H1 (cell line): ENCODE data around the gene NRXN3.

Source experiments
- BRCA1 ChIP-seq: IDR thresholded peaks from 2 replicates; pipeline ENCODE4 v1.6.1; 2012; ENCODE audit warnings: low read depth, low read length, improper control_type of control experiment
- CEBPB ChIP-seq: IDR thresholded peaks from 2 replicates; pipeline ENCODE4 v1.6.1; 2012; ENCODE audit warnings: low read depth, low read length
- CTCF ChIP-seq, 3 experiments: IDR thresholded peaks; 1 replicate in 2 of 3; 2 replicates in 1 of 3; pipeline versions ENCODE4 v1.5.1 to v1.6.1; 2011; ENCODE audit warnings: low read length in 3 of 3, mild to moderate bottlenecking in 3 of 3, inconsistent platforms in 2 of 3, low read depth in 1 of 3, moderate library complexity in 1 of 3; ENCODE audit not compliant: insufficient read depth in 1 of 3; ENCODE audit errors: control extremely low read depth in 1 of 3
- EZH2 ChIP-seq: fragments of 200-600 bp; sonication (generic); IDR thresholded peaks from 2 replicates; pipeline ENCODE4 v1.7.1; 2012; ENCODE audit warnings: low read depth, mild to moderate bottlenecking, moderate library complexity, low read length, inconsistent platforms; ENCODE audit not compliant: severe bottlenecking
- GABPA ChIP-seq: IDR thresholded peaks from 2 replicates; pipeline ENCODE4 v1.6.1; 2011; ENCODE audit warnings: mild to moderate bottlenecking, low read length, moderate library complexity, borderline replicate concordance; ENCODE audit not compliant: insufficient read depth
- GTF2F1 ChIP-seq: IDR thresholded peaks from 2 replicates; pipeline ENCODE4 v1.6.1; 2012; ENCODE audit warnings: low read depth, low read length, improper control_type of control experiment, borderline replicate concordance
- JUN ChIP-seq: IDR thresholded peaks from 2 replicates; pipeline ENCODE4 v1.6.1; 2011; ENCODE audit warnings: low read depth, mild to moderate bottlenecking, improper control_type of control experiment, low read length
- POLR2A ChIP-seq, 2 experiments: IDR thresholded peaks; 1 replicate in 1 of 2; 2 replicates in 1 of 2; pipeline ENCODE4 v1.6.1; 2011; ENCODE audit warnings: low read depth in 2 of 2, low read length in 2 of 2, mild to moderate bottlenecking in 2 of 2; ENCODE audit errors: control extremely low read depth in 1 of 2
- RAD21 ChIP-seq, 2 experiments: IDR thresholded peaks in 1 of 2; conservative IDR thresholded peaks in 1 of 2; 2 replicates each; pipeline ENCODE4 v1.6.1; 2011; ENCODE audit warnings: low read depth in 2 of 2, low read length in 2 of 2, improper control_type of control experiment in 1 of 2, inconsistent platforms in 1 of 2, mild to moderate bottlenecking in 1 of 2, moderate library complexity in 1 of 2
- RXRA ChIP-seq: IDR thresholded peaks from 2 replicates; pipeline ENCODE4 v1.6.1; 2011; ENCODE audit warnings: low read depth, mild to moderate bottlenecking, low read length, moderate library complexity; ENCODE audit not compliant: insufficient read depth
- SP1 ChIP-seq: IDR thresholded peaks from 2 replicates; pipeline ENCODE4 v1.6.1; 2011; ENCODE audit warnings: low read depth, low read length
- YY1 ChIP-seq: IDR thresholded peaks from 2 replicates; pipeline ENCODE4 v1.6.1; 2011; ENCODE audit warnings: low read depth, mild to moderate bottlenecking, low read length
- TF ChIP-seq, protein P1 (sequence below): IDR thresholded peaks from 2 replicates; pipeline ENCODE4 v1.6.1; 2011; ENCODE audit warnings: low read length, improper control_type of control experiment

DNA sequence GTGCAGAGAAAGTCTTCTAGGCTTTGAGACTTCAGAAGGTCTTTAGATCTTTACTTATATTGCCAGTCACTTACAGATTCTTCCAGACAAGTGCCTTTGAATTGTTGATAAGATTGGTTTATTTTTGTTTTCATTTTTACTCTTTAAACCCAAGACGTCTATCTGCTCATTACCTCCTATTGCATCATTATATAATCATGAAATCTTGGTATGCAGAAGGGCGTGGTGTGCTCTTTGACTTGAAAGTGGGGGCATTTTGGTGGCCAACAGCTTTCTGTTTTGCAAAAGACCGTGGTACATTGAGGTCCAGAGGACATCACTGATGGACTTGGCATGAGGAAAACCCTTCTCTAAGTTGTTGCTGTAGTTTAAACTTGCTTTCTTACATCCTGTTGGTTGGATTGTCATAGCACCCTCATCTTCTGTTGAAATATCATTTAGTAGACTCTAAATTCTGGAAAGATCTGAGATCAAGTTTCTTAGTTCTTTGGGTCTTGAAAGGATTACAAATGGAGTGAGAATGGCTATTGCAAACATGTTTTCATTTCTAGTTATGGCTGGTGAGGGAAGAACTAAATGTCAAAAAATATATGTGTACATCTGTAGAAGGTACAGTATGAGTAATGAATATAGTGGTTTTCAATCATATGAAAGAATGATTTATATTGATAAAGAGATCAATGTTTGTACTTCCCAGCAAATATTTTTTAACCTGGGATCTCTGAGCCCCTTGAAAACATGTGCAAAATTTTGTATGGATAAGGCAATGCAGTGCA, 441.8 kb downstream of the NRXN3 start:
- TF ChIP-seq, protein P1, sequence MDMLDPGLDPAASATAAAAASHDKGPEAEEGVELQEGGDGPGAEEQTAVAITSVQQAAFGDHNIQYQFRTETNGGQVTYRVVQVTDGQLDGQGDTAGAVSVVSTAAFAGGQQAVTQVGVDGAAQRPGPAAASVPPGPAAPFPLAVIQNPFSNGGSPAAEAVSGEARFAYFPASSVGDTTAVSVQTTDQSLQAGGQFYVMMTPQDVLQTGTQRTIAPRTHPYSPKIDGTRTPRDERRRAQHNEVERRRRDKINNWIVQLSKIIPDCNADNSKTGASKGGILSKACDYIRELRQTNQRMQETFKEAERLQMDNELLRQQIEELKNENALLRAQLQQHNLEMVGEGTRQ: no peak
- no peak for TF ChIP-seq EZH2
- TF ChIP-seq CTCF (IDR thresholded peaks at IDR 0.05; ENCODE audit: control extremely low read depth in 1 of 3, insufficient read depth in 1 of 3, low read depth in 1 of 3, low read length in 3 of 3): no peak
- no peak for TF ChIP-seq YY1
- no peak for TF ChIP-seq GABPA
- TF ChIP-seq CEBPB: no peak
- TF ChIP-seq GTF2F1: no peak
- no peak for TF ChIP-seq JUN
- no peak for TF ChIP-seq BRCA1
- TF ChIP-seq SP1: no peak
- TF ChIP-seq POLR2A (IDR thresholded peaks at IDR 0.05; ENCODE audit: control extremely low read depth in 1 of 2, low read depth in 2 of 2, low read length in 2 of 2): no peak
- TF ChIP-seq RAD21 (IDR thresholded peaks at IDR 0.05 in 1 of 2, conservative IDR thresholded peaks at IDR 0.05 in 1 of 2; ENCODE audit: low read depth in 2 of 2, low read length in 2 of 2): no peak
- no peak for TF ChIP-seq RXRA
